ENCODE results near the gene TIMP3.
"Not testable (repeated sequence)": the region's sequence is repeated elsewhere in the genome, so short reads cannot be mapped to it uniquely, and the experiment has no call there.

Gene TIMP3

DNA sequence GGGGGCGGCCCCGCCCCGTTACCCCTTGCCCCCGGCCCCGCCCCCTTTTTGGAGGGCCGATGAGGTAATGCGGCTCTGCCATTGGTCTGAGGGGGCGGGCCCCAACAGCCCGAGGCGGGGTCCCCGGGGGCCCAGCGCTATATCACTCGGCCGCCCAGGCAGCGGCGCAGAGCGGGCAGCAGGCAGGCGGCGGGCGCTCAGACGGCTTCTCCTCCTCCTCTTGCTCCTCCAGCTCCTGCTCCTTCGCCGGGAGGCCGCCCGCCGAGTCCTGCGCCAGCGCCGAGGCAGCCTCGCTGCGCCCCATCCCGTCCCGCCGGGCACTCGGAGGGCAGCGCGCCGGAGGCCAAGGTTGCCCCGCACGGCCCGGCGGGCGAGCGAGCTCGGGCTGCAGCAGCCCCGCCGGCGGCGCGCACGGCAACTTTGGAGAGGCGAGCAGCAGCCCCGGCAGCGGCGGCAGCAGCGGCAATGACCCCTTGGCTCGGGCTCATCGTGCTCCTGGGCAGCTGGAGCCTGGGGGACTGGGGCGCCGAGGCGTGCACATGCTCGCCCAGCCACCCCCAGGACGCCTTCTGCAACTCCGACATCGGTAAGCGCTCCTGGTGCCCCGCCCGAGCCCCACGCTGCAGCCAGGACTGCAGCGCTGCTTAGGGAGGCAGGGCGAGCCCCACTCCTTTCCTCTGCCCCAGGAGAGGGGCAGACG, at the start of gene TIMP3:
TIMP3 (plus strand) TSS at position 169 of the 700 bp plus-strand sequence; CDS start at position 466, 297 bp downstream.
- no peak for DNase-seq

DNA sequence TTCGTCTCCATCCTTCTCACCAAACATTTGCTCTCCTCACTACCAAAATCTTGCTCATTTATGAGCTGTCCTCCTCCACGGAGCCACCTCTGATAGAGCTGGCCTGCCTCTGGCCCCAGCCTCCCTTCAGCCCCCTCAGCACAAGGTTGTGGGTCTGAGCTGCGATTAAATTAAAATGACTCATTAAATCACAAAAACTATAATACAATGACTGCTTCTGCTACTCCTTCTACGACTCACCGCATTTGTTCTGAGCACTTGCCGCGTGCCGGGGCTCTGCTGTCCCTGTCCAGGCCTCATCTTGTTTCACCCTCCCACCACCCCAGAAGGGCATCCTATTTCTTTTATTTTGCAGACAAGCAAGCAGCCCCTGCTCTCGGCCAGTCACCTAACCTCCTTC, 49.2 kb upstream of the TIMP3 start:
- no peak for DNase-seq

- no peak for DNase-seq
Measured at GRCh38 chr22:32752816-32753520, 48.5 kb upstream of the TIMP3 start.

DNA sequence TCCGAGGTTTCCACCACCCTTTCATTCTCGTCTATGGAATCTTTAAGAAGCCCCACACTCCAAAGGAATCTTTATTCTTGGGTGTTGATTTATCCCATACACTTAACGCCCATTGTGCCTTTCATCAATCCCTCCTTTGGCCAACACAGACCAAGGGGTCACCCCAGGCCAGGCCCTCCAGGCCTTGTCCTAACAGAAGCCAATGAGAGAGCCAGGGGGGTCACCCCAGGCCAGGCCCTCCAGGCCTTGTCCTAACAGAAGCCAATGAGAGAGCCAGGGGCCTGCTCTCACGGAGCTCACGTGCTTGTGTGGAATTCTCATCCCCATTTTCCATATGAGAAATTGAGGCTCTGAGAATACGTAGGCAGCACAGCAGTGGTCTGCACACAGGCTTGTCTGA, 47.9 kb upstream of the TIMP3 start:
- no peak for DNase-seq

DNA sequence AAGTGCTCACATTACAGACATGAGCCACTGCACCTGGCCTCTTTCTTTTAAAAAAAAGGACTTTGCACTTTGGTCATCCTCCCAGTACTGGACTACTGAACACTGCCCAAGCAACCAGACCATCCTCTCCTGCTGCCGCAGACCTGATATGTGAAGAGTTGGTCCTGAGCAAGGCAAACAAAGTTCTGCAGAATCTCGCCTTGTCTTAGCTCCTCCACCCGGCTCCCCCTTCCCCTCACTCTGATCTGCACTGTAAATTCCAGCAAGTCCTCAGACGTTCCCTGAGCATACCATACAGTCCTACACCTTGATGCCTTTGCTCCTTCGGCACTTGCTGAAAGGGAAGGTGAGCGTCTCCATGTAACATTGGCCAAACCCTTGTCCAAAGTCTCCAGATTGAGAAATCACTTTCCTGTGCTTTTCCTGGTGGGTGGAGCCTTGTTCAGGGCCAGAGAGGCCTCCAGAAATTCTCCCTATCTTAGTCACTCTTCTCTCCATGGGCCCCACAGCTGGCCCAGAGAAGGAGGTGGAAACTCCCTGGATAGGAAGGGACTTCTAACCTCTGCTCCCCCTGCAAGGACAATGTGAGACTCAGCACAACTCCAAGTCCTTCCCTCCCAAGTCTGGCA, 47.0 kb upstream of the TIMP3 start:
- no peak for DNase-seq

GRCh38 chr22:32757086-32757762, 44.3 kb upstream of the TIMP3 start:
- DNase-seq: not testable (repeated sequence)

- DNase-seq: no peak
Measured at GRCh38 chr22:32758866-32759385, 42.6 kb upstream of the TIMP3 start.

GRCh38 chr22:32760396-32760795, 41.1 kb upstream of the TIMP3 start:
- DNase-seq: no peak

- DNase-seq: no peak
Measured at GRCh38 chr22:32760815-32761214, 40.7 kb upstream of the TIMP3 start.

GRCh38 chr22:32761251-32761903, 40.1 kb upstream of the TIMP3 start:
- DNase-seq: no peak

DNA sequence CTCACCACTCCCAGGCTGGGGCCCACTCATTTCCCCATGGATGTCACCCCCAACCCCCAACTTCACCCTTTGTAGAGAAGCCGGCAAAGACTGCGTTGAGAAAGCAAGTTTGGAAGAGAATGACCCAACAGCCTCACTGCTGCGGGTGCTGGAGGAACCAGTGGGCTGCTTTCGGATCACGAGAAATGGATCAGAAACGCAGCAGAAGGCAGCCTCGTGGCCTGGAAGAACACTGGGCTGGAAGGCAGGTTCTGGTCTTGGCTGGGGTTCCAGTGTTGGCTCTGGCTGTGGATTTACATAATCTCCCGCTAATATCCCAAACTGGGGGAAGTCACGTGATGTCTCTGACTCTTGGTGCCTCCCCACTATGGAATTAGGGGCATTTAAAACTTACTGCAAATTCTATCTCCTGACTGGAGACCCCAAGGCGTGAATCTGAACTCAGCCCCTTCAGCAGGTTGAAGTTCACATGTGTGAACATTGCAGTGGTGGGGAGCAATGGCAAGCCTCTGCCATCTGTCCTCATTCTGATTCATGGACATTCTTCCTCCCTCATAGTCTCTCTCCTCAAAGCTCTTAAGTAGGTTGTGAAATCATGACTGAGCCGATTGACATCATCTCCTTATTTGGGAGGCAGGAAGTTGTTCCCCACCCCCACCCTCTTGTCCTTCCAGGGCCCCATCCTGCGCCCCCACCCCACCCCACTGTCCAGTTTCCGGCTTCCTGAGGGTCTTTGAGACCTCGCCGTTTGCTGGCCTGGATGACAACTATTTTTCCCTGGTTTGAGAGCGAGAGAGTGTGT, 37.0 kb upstream of the TIMP3 start:
- DNase-seq: no peak

- DNase-seq: no peak
Measured at GRCh38 chr22:32765132-32765618, 36.3 kb upstream of the TIMP3 start.

GRCh38 chr22:32771756-32772155, 29.7 kb upstream of the TIMP3 start:
- no peak for DNase-seq

- no peak for DNase-seq
Measured at GRCh38 chr22:32775957-32776356, 25.5 kb upstream of the TIMP3 start.

DNA sequence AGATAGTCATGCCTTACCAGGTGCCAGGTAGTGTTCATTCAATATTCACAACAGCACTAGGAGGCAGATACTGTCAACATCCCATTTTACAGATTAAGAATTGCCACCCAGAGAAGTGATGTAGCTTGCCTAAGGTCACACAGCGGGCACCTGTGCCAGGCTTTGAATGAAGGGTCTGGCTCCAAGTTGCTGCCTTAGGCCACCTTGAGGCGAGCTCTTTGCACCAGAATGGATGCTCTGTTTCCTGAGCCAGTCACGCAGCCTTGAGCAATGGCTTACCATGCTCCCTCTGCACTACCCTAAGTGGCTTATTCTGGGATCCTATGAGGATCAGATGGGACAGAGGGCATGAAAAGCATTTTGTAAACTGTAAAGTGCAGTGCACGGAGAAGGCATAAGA, 25.1 kb upstream of the TIMP3 start:
- no peak for DNase-seq

DNA sequence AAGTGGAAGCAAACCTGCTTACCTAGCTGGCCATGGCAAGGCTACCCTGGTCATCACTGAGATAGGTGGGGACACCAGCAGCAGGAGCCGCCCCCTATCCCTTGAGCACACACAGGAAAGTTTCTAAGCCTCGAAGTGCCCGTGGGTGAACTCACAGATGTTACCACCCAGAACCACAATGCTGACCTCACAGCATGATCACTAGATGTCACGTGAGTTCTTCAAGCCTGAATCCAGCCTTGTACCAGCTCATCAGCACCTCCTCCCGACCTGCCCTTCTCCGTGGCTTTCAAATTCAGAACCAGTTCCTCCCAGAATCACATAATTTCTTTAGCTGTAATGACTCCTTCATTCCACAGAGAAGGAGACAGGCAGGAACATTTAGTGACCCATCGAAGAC, 24.7 kb upstream of the TIMP3 start:
- no peak for DNase-seq

DNA sequence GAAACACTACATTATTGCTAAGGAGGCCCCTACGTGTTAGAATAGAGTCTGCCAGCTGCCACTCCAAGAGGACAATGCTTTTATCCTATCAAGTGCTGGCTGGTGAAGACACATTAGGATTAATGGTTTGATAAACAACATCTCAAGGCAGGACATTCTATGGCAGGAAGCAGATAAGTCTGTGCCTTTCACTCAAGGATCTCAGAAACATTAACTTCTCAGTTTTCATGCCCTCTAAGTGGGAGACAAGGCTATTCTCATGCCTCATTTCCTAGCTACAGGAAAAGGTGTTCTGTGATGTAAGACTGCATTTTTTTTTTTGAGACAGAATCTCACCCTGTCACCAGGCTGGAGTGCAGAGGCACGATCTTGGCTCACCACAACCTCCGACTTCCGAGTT, 23.5 kb upstream of the TIMP3 start:
- no peak for DNase-seq

- no peak for DNase-seq
Measured at GRCh38 chr22:32780726-32781310, 20.7 kb upstream of the TIMP3 start.

DNA sequence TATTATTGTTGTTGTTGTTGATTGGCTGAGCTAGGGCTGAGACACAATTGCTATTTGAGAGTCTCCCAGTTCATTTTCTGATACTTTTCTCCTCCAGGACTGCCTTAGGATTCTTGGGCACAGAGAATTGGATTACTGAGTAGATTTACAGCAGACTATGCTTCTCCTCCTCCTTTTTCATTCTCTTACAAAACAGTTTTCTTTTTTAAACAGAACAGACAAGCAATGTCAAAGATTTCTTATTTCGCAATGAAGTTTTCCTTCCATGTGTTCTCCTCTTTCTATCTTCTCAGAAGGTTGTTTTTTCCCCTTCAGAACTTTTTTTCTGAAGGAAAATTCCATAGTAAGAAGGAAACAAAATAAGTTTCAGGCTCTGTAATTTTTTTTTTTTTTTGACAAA, 19.8 kb upstream of the TIMP3 start:
- no peak for DNase-seq

DNA sequence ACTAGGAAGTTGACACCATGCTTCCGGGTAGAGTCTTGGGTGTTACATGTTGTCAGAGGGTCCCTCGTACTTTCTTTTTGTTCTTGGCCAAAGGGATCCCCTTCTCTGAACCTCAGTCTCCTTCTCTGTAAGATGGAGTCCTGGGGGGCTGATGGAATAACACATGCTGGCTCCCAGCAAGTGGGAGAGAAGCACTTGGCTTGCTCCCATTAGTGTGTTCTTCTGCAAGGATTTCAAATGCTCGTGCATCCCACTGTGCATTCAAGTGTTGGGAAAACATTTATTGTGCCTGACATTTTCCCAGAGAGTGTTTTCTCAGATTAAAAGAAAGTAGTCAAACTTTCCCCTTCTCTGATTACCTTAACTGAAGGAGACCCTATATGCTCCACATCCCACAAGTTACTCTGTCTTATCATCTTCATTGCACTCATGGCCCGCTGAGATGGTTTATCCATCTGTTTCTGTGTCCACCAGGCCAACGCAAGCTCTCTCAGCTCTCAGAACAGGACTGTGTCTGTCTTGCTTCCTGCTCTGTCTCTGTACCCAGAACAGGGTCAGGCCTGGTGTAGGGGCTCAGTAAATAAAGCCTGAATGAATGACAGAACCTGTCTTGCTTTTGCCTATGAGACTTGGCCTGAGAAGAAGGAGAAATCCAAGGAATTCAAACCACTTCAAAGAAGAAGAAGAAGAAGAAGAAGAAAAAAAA, 16.0 kb upstream of the TIMP3 start:
- DNase-seq: no peak

DNA sequence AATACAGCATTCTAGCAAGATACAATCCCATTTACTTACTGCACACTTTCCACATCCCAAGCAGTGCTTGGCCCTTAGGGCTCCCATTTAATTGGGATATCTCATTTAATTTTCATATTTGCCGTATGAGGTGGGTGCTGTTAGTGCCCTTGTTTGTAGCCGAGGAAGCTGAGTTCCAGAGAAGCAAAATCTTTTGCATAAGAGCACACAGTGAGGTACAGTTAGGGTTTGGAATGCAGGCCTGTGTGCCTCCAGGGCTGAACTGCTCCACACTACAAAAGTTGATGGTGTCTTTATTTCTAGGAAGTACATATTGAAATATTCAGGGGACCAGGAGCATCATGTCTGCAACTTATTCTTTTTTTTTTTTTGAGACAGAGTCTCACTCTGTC, 15.5 kb upstream of the TIMP3 start:
- DNase-seq: no peak

All from NCI-H1930 (cell line).